NOMO-1 treated with dmso at 0.1 percent for 144 hours (cell line): Measurements from ENCODE around the gene WWP2.
"Not testable (repeated sequence)": the region's sequence is repeated elsewhere in the genome, so short reads cannot be mapped to it uniquely, and the experiment has no call there.

ENCODE experiments used
- DNase-seq: peaks from one replicate; lab custom pipeline; 2025; ENCODE audit not compliant: unreplicated experiment; lab: John Stamatoyannopoulos, UW

Gene WWP2

DNA sequence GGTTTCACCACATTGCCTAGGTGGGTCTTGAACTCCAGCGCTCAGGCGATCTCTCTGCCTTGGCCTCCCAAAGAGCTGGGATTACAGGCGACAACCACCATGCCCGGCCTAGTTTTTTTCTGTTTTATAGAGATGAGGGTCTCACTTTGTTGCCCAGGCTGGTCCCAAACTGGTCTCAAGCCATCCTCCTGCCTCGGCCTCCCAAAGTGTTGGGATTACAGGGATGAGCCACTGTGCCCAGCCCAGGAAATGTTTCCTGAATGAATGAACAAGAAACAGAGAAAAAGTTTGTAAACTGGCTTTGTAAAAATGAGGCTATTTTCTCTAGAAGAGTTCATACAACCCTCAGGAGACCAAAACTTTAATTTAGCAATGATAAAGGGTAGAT is 68.0 kb downstream of the WWP2 start:
- no peak for DNase-seq

GRCh38 chr16:69830534-69831211 is 68.5 kb downstream of the WWP2 start:
- DNase-seq: no peak

DNA sequence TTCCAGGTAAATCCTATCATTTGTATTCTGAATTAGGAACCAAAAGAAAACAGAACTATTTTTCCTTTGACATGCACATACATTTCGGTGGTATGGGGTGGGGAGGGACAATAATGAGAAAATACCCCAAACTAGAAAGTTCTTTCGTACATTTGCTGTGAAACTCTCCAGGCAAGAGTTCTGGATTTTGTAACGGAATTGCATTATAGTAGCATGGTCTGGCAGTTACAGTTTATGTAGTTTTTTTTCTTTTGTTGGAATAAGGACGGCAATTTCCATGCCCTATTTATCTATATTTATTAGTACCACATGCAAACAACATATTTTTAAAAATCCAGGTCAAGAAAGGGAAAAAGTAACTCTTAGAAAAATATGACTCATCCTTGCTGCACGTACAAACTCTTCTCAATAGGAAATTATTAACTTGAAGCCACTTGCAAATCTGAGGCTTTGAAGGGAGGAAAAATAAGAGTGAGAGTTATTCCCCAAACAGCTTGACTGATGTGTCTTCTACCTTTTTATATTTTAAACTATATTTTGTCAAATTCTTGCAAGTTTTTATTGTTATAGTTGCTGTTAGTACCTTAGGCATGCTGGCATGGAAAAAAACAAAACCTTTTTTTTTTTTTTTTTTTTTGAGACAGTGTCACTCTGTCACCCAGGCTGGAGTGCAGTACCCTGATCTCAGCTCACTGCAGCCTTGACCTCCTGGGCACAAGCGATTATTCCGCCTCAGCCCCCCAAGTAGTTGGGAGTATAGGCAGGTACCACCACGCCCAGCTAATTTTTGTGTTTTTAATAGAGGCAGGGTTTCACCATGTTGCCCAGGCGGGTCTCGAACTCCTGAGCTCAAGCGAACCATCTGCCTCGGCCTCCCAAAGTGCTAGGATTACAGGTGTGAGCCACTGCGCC is 69.3 kb downstream of the WWP2 start:
- no peak for DNase-seq

- no peak for DNase-seq
These were observed 71.5 kb downstream of the WWP2 start for GRCh38 chr16:69833357-69834282.

GRCh38 chr16:69834807-69835466 is 72.8 kb downstream of the WWP2 start:
- no peak for DNase-seq

- no peak for DNase-seq
These were observed 74.1 kb downstream of the WWP2 start for GRCh38 chr16:69836257-69836656.

DNA sequence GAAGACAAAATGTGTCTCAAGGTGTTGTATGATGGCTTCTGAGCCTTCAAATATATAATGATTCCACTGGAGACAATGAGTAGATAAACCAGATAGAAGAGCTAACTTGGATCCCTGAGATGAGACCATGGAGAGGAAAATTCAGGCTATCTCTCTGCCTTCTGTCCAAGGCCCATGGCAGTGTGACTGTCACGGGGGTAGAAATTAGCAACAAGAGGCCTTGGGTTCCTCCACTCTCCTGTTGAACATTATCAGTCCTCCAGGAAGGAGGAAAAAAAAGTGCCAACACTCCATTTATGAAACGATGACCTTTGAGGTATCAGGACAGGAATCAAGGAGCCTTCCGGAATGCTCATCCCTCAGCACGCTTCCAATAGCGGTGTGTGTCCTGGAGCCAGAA is 75.2 kb downstream of the WWP2 start:
- no peak for DNase-seq

GRCh38 chr16:69838489-69838888 is 76.4 kb downstream of the WWP2 start:
- no peak for DNase-seq

- DNase-seq: no peak
These were observed 77.1 kb downstream of the WWP2 start for GRCh38 chr16:69839240-69839688.

GRCh38 chr16:69839798-69840409 is 77.8 kb downstream of the WWP2 start:
- no peak for DNase-seq

DNA sequence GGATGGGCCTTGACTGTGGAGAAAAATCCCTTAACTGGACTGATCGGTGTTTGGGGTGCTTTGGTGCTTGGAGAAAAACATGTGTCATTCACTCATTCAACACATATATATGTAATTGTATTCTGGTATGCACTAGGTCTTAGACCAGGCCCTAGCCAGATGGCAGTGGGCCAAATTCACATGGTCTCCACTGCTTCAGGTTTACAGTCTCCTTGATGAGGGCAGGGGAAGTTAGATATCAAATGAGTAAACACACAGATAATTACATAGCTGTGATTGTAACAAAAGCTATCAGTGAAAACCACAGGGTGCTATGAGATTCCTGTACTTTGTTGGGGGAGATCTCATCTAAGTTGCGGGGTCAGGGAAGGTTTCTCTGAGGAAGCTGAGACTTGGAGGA is 78.8 kb downstream of the WWP2 start:
- DNase-seq: no peak

DNA sequence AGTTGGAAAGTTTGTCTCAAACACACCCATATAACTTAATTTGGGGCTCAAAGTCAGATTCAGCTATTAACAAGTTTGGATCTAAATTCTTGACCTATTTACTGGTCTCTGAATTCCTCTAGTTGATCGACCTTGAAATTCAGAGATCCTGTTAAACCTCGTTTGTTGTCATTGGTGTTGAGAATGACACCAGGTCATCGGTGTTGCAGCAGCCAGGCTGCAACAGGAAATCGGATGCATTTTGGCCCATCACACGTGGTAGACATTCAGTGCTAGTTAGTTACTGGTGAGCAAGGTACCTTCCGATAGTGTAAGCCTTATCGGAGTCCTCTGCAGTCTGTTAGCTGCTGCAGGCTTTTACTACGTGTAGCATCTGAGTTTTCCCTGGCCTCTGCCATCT is 82.3 kb downstream of the WWP2 start:
- DNase-seq: no peak

- no peak for DNase-seq
These were observed 83.0 kb downstream of the WWP2 start for GRCh38 chr16:69845181-69845580.

- no peak for DNase-seq
These were observed 85.5 kb downstream of the WWP2 start for GRCh38 chr16:69847643-69848042.

DNA sequence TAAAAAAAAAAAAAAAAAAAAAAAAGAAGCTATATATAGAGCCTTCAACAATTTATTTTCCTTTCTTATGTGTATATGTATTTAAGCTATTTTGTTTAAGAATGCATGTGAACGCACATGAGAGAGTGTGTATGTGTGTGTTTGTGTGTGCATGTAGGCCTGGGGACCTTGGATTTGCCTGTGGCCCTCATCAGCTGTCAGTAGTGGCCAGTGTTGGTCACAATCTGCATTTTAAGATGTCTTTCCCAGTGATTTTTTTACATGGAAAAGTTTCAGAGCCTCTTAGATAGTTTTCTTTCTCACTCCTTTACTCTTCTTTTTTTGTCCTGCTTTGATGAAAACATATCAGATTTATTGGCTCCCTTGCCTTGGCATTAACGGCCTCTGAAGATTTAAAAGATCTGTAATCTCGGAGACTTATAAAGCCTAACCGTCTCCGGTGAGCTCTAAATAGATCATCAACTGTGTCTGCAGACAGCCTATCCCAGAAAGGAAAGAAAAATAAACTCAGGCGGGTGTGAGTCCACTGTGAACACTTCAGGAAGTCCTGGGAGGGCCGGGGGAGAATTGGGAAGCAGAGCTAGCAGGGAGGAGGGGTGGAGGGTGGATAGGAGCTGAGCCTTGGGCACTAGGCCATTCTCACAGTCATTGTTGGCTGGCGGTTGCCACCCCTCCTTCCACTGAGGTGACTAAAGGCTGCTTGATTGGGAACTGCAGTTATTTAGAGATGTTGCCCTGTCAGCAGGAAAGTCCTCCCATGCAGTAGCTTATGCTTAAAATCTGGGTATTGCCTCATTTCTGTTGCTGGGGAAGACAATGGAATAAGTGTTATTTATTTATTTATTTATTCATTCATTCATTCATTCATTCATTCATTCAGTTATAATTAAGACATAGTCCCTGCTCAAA is 86.8 kb downstream of the WWP2 start:
- no peak for DNase-seq

DNA sequence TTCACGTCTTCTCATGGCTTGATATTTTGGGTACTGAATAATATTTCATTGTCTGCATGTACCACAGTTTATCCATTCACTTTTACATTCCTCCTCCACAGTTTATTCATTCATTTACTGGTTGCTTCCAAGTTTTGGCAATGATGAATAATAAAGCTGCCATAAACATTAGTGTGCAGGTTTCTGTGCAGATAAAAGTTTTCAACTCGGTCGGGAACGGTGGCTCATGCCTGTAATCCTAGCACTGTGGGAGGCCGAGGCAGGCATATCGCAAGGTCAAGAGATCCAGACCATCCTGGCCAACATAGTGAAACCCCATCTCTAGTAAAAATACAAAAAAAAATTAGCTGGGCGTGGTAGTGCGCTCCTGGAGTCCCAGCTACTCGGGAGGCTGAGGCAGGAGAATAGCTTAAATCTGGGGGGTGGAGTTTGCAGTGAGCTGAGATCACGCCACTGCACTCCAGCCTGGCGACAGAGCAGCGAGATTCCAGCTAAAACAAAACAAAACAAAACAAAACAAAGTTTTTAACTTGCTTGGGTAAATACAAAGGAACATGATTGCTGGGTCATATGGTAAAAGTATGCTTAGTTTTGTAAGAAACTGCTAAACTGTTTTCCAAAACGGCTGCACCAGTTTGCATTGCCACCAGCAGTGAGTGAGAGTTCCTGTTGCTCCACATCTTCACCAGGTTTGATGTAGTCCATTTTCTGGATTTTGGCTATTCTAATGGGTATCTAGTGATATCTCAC is 89.5 kb downstream of the WWP2 start:
- DNase-seq: no peak

DNA sequence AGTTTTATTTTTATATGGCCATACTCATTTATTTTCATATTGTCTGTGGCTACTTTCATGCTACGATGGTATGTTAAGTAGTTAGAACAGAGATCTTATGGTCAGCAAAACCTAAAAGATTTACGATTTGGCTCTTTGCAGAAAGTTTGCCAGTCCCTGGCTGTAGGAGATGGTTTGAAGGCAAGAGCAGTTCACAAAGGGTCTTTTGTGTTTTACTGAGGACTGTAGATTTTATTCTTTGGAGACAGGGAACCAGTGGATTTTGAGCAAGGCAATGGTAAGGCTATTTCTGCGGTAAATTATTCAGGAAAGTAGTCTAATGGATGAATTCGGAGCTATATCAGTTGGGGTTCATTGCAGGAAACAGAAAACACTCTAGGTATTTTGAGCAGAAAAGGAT is 90.7 kb downstream of the WWP2 start:
- DNase-seq: no peak

- DNase-seq: no peak
These were observed 91.3 kb downstream of the WWP2 start for GRCh38 chr16:69853481-69853880.

DNA sequence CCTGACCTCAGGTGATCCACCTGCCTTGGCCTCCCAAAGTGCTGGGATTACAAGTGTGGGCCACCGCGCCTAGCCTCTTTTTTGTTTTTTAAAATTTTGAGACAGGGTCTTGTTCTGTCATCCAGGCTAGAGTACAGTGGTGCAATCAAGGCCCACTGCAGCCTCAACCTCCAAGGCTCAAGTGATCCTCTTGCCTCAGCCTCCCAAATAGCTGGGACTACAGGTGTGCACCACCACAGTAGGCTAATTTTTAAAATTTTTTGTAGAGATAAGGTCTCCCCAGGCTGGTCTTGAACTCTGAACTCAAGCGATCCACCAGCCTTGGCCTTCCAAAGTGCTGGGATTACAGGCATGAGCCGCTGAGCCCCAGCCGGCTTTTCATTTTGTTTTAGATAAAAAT is 92.6 kb downstream of the WWP2 start:
- DNase-seq: not testable (repeated sequence)
